ENCODE measurements around the gene IREB2. TPM values are rescaled to one million over a fixed set of nuclear protein-coding genes. Genes with fewer than 3 reads are reported as not detected.
"Not testable (repeated sequence)": the region's sequence is repeated elsewhere in the genome, so short reads cannot be mapped to it uniquely, and the experiment has no call there.

Gene IREB2
- total and polyA plus RNA-seq, 2 experiments from 2014 or later: 23.4 to 68.4 TPM

DNA sequence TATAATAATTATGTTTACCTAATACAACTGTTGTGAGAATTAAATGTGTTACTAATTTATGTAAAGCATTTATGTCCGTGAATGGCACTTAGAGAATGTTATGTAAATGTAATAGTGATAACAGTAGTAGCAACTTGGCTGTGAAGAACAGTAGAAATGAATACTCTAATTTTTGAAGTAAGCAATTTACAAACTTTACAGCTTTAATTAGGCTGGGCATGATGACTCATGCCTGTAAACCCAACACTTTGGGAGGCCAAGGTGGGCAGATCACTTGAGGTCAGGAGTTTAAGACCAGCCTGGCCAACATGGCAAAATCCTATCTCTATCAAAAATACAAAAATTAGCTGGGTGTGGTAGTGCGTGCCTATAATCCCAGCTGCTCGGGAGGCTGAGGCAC is 33.9 kb upstream of the IREB2 start:
- Histone ChIP-seq H4K20me1 (replicated peaks; ENCODE audit: insufficient read depth) (no peaks in the 10 kb centered on the region), H3K9me2 (ENCODE audit: insufficient read depth) (no peaks in the 10 kb centered on the region), H3K4me2 (no peak overlapping the region), H3K27me3 (ENCODE audit: insufficient read depth) (no peaks in the 10 kb centered on the region), H2AFZ (no peak overlapping the region), H3F3A (replicated peaks; ENCODE audit: low read depth) (no peaks in the 10 kb centered on the region), H3K4me3 (no peak overlapping the region), H3K36me3 (ENCODE audit: insufficient read depth) (no peaks in the 10 kb centered on the region), H3K27ac (ENCODE audit: low read depth) (no peak overlapping the region), H3K79me2 (replicated peaks; ENCODE audit: insufficient read depth) (no peaks in the 10 kb centered on the region), H3K4me1 (ENCODE audit: insufficient read depth) (0 out of 2 replicates have a peak, but pooled peaks cover 2% of the 10 kb centered on the region)
- H3K27ac Mint-ChIP-seq: no peak overlapping the region
- no peaks in the 10 kb centered on the region for H3K36me3 Mint-ChIP-seq (ENCODE audit: low read depth)
- H3K4me1 Mint-ChIP-seq: peaks cover 5% of the 10 kb centered on the region; the same call in 2 of the 3 replicates
- no peak overlapping the region for H3K4me3 Mint-ChIP-seq
- H3K27me3 Mint-ChIP-seq (ENCODE audit: insufficient read depth, low read depth, poor library complexity): peaks cover 12% of the 10 kb centered on the region
- no peak for ATAC-seq
- H3K9me3 Mint-ChIP-seq: peaks cover 3% of the 10 kb centered on the region; the same call in 1 of the 3 replicates
- no peak for DNase-seq (ENCODE audit: low spot score)
- no peak for TF ChIP-seq EZH2phosphoT487 (IDR thresholded peaks at IDR 0.05; ENCODE audit: unreplicated experiment)
- no peak for TF ChIP-seq NANOG (IDR thresholded peaks at IDR 0.05; ENCODE audit: borderline replicate concordance)
- TF ChIP-seq EZH2 (IDR thresholded peaks at IDR 0.05; ENCODE audit: low read depth, unreplicated experiment): no peak
- TF ChIP-seq, protein P1, sequence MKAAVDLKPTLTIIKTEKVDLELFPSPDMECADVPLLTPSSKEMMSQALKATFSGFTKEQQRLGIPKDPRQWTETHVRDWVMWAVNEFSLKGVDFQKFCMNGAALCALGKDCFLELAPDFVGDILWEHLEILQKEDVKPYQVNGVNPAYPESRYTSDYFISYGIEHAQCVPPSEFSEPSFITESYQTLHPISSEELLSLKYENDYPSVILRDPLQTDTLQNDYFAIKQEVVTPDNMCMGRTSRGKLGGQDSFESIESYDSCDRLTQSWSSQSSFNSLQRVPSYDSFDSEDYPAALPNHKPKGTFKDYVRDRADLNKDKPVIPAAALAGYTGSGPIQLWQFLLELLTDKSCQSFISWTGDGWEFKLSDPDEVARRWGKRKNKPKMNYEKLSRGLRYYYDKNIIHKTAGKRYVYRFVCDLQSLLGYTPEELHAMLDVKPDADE (IDR thresholded peaks at IDR 0.05): no peak
- TF ChIP-seq ZNF114 (CRISPR knock-in tag; IDR thresholded peaks at IDR 0.05): no peak
- TF ChIP-seq CREB1 (CRISPR knock-in tag; IDR thresholded peaks at IDR 0.05; ENCODE audit: low read depth): no peak
- no peak for TF ChIP-seq STAT1 (IDR thresholded peaks at IDR 0.05; ENCODE audit: unreplicated experiment)
- TF ChIP-seq, protein P2, sequence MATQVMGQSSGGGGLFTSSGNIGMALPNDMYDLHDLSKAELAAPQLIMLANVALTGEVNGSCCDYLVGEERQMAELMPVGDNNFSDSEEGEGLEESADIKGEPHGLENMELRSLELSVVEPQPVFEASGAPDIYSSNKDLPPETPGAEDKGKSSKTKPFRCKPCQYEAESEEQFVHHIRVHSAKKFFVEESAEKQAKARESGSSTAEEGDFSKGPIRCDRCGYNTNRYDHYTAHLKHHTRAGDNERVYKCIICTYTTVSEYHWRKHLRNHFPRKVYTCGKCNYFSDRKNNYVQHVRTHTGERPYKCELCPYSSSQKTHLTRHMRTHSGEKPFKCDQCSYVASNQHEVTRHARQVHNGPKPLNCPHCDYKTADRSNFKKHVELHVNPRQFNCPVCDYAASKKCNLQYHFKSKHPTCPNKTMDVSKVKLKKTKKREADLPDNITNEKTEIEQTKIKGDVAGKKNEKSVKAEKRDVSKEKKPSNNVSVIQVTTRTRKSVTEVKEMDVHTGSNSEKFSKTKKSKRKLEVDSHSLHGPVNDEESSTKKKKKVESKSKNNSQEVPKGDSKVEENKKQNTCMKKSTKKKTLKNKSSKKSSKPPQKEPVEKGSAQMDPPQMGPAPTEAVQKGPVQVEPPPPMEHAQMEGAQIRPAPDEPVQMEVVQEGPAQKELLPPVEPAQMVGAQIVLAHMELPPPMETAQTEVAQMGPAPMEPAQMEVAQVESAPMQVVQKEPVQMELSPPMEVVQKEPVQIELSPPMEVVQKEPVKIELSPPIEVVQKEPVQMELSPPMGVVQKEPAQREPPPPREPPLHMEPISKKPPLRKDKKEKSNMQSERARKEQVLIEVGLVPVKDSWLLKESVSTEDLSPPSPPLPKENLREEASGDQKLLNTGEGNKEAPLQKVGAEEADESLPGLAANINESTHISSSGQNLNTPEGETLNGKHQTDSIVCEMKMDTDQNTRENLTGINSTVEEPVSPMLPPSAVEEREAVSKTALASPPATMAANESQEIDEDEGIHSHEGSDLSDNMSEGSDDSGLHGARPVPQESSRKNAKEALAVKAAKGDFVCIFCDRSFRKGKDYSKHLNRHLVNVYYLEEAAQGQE (IDR thresholded peaks at IDR 0.05; ENCODE audit: unreplicated experiment): no peak

DNA sequence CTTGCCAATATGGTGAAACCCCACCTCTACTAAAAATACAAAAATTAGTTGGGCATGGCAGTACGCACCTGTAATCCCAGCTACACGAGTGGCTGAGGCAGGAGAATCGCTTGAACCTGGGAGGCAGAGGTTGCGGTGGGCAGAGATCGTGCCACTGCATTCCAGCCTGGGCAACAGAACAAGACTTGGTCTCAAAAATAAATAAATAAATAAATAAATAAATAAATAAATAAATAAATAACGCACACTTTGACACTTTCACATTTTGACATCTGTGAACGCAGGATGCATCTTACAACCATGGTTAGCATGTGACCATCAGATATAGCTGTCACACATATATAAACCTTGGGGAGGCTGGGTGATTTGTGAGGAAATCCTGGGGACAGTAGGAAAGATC is 33.2 kb upstream of the IREB2 start:
- peak overlapping the region; percentile 67 for H3K4me3 ChIP-seq

More for the DNA sequence above, 33.2 kb upstream of the IREB2 start:
- not testable (repeated sequence) for H3K9me3 Mint-ChIP-seq; H4K20me1 ChIP-seq (replicated peaks; ENCODE audit: insufficient read depth); H3K4me1 ChIP-seq (ENCODE audit: insufficient read depth); H3K36me3 Mint-ChIP-seq (ENCODE audit: low read depth); H3K27ac Mint-ChIP-seq; ATAC-seq; DNase-seq (ENCODE audit: low spot score); H3K27ac ChIP-seq (ENCODE audit: low read depth); H3K79me2 ChIP-seq (replicated peaks; ENCODE audit: insufficient read depth); H3K4me1 Mint-ChIP-seq; H3K9me2 ChIP-seq (ENCODE audit: insufficient read depth); H3K36me3 ChIP-seq (ENCODE audit: insufficient read depth); H3F3A ChIP-seq (replicated peaks; ENCODE audit: low read depth); H3K27me3 ChIP-seq (ENCODE audit: insufficient read depth)
- H3K4me2 ChIP-seq: peak overlapping the region; percentile 88
- Mint-ChIP-seq H3K27me3 (ENCODE audit: insufficient read depth, low read depth, poor library complexity) (peaks cover 12% of the 10 kb centered on the region), H3K4me3 (peak overlapping the region; percentile 12; the same call in 1 of the 3 replicates)
- H2AFZ ChIP-seq: peak overlapping the region; percentile 99

Data from GM23338 (cell line).